HG02759 (cell line): ENCODE measurements around the gene NUP214.
"Not testable (repeated sequence)": the region's sequence is repeated elsewhere in the genome, so short reads cannot be mapped to it uniquely, and the experiment has no call there.

Source experiments
- ATAC-seq: cut with Tn5 transposase; IDR thresholded peaks from one replicate; pipeline ENCODE4 v1.9.1; 2021; ENCODE audit warnings: mild to moderate bottlenecking, moderate library complexity; ENCODE audit not compliant: unreplicated experiment

NUP214 gene

GRCh38 chr9:131158673-131159072 lies 33.3 kb downstream of the NUP214 start:
- not testable (repeated sequence) for ATAC-seq

- ATAC-seq: no peak
Measured at GRCh38 chr9:131160416-131161112, 35.2 kb downstream of the NUP214 start.

GRCh38 chr9:131161585-131161984 lies 36.2 kb downstream of the NUP214 start:
- no peak for ATAC-seq

- ATAC-seq: no peak
Measured at GRCh38 chr9:131162886-131163285, 37.5 kb downstream of the NUP214 start.

GRCh38 chr9:131165523-131165922 lies 40.1 kb downstream of the NUP214 start:
- ATAC-seq: no peak

- no peak for ATAC-seq
Measured at GRCh38 chr9:131167146-131167692, 41.8 kb downstream of the NUP214 start.

GRCh38 chr9:131167936-131168335 lies 42.5 kb downstream of the NUP214 start:
- no peak for ATAC-seq

GRCh38 chr9:131169563-131170240 lies 44.3 kb downstream of the NUP214 start:
- ATAC-seq: no peak

GRCh38 chr9:131173995-131174394 lies 48.6 kb downstream of the NUP214 start:
- ATAC-seq: no peak

- ATAC-seq: no peak
Measured at GRCh38 chr9:131174681-131175239, 49.4 kb downstream of the NUP214 start.

- no peak for ATAC-seq
Measured at GRCh38 chr9:131177898-131178297, 52.5 kb downstream of the NUP214 start.

GRCh38 chr9:131178382-131178781 lies 53.0 kb downstream of the NUP214 start:
- ATAC-seq: peak; percentile 73

GRCh38 chr9:131178926-131179325 lies 53.5 kb downstream of the NUP214 start:
- ATAC-seq: no peak

GRCh38 chr9:131179561-131180219 lies 54.3 kb downstream of the NUP214 start:
- ATAC-seq: no peak

- ATAC-seq: no peak
Measured at GRCh38 chr9:131180454-131180853, 55.1 kb downstream of the NUP214 start.

- no peak for ATAC-seq
Measured at GRCh38 chr9:131181091-131181681, 55.8 kb downstream of the NUP214 start.

GRCh38 chr9:131185924-131186323 lies 60.5 kb downstream of the NUP214 start:
- ATAC-seq: no peak

- ATAC-seq: no peak
Measured at GRCh38 chr9:131186622-131187021, 61.2 kb downstream of the NUP214 start.

- no peak for ATAC-seq
Measured at GRCh38 chr9:131187957-131188356, 62.6 kb downstream of the NUP214 start.

- ATAC-seq: no peak
Measured at GRCh38 chr9:131188976-131189375, 63.6 kb downstream of the NUP214 start.

GRCh38 chr9:131190191-131190590 lies 64.8 kb downstream of the NUP214 start:
- ATAC-seq: no peak
